Urothelium cell line (cell line): ENCODE data around the gene DCTD.
A peak's percentile ranks its signal among the peaks of the same experiment; 100 is the strongest.

Source experiments
- DNase-seq: peaks from one replicate; pipeline ENCODE4 v3.0.0; 2011; ENCODE audit warnings: low spot score, mixed read lengths
- FAIRE-seq: peaks from 2 replicates; lab custom pipeline; 2011; peaks lifted over from hg19 to GRCh38; lab: Jason Lieb, UNC

Gene DCTD

DNA sequence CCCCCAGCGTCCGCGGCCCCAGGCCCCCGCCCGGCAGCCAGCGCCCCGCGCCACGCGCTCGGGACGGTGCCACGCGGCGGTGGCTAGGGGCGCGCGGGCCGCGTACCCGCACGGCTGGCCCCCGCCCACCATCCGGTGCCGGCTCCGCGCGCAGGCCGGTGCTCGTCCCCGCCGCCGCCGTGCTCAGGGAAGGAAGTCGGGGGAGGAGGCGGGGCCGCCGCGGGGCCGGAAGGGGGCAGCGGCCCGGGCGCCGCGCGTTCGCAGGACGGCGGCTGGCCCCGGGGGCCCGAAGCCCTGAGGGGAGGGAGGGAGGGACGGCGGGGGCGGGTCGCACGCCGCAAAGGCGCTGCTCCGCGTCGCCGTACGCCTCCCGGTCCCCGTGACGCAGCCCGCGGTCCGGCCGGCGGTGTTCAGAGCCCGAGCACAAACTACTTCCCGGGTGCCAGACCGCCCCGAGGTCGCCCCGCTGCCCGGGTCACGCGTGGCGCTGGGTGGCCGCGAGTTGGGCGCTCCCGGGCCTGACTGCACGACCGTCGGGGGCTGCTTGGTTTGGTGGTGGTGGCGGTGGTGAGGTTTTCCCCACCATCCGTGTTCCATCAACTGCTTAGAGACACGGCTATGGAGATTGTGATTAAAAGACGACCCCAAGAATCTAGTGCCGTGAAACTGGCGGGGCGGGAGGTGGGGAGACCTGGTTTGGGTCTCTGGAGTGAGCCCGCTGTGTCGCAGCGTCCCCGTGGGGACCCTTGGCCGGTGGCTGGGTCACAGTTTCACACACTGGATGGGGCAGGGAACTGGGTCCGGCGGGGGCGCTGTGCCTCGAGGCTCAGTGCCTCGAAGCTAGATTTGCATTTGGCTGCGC is at the start of gene DCTD:
Gene DCTD (minus strand): TSS at position 205 of the 862 bp plus-strand sequence. CDS start 1,818 bp downstream, outside the sequence.
- peak; percentile 80 for DNase-seq
- FAIRE-seq, result no peak

DNA sequence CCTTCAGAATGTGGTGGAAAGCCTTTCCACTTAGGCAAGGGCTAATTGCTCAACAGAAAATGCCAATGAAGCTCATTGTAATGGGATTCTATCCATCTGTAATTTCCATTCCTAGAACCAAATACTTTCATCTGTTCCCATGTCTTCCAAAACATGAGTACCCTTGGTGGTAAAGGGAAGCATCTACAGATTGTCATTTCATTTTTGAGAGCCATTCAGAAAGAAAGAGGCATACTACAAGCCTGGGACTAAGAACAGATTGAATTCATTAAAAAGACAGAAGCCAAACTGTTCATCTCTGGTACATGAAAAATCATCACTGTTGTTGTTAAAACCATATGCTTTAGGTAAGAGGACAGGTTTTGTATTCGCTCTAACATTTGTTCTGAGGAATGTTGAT is 43.6 kb upstream of the DCTD start:
- no peak for FAIRE-seq

DNA sequence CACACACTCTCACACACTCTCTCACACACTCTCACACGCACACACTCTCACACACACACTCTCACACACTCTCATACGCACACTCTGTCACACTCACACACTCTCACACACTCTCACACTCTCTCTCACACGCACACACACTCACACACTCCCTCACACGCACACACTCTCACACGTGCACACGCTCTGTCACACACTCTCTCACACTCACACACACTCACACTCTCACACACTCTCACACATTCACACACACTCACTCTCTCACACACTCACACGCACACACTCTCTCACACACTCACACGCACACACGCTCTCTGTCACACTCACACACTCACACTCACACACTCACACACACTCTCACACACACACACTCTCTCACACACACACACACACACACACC is 43.0 kb upstream of the DCTD start:
- FAIRE-seq (no peak), DNase-seq (no peak)

More for the DNA sequence above, 43.6 kb upstream of the DCTD start:
- no peak for DNase-seq

DNA sequence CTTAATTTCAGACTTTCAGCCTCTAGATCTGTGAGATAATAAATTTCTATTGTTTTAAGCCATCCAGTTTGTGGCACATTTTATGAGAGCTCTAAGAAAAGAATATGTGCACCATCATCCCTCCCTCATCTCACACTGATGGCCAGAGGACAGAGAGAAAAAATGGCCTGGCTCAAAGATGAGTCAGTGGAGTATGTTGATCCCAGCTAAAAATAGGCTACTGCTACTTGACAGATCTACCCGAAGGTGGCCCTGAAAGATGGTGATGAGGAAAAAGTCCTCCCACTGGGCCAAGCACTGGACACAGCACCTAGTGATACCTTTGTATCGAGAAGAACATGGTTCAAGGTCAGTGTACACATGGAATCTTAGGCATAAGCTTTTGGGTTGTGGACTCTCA is 38.2 kb upstream of the DCTD start:
- FAIRE-seq, result no peak
- DNase-seq, result no peak

DNA sequence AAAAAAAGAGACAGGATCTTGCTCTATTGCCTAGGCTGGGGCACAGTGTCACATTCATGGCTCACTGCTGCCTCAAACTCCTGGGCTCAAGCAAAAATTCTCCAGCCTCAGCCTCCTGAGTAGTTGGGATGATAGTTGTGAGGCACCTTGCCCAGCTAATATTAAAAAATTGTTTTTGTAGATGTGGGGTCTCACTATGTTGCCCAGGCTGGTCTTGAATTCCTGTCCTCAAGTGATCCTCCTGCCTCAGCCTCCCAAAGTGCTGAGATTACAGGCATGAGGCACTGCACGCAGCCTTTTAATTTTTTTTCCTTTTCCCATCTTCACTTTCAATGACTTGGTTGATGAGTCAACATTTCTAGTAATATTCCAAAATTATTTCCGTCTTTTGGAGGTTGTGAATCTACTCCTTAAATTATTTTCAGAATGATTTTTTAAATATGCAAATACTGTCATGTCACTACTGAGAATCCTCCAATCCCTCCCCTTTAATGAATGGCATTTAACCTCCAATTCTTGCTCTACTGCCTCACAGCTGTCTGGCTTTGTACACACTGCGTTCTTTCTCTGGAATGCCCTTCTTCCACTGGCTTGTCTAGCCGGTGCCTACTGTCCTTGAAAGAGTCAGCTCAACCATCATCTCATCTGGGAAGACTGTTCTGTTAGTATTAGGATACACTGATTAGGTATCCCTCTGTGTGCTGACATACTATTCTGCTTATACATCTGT is 27.5 kb upstream of the DCTD start:
- FAIRE-seq, result no peak

DNA sequence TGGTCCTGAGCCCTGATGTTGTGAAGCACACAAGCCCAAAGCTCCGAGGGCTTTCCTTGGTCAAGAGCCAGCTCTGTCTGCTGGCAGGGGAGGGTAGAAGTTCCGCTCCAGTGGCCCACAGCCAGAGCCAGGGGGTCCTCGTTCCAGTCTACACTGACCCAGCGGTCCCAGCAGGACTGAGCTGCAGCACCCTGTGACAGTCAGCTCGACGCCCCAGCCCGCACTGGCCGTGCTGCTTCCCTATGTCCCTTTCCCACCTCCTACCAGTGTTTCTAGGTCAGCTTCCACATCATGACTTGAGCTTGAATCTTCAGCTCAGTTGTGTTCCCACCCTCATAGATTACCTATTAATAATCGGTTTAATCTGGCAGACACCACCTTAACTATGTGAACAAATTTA is 22.5 kb upstream of the DCTD start:
- DNase-seq (no peak), FAIRE-seq (no peak)

More for the DNA sequence above, 27.5 kb upstream of the DCTD start:
- DNase-seq, result no peak

DNA sequence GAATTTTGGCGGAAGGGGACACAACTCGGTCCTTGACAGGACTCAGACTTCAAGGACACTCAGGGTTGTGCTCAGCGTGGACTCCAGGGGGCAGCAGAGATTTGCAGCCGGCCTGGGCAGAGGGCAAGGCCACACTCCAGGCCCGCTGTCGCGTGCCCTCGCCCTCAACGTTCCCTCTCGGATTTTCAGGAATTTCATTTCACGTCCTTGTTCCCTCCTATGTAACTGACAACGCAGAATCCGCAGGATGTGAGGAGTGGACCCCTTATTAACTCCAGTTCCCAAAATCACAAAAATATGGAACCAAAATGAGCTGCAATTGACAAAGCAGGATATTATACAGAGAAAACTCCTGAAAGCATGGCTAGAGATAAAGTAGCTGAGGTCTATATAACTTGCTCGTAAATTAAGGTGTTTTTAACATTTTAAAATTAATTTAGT is 21.0 kb upstream of the DCTD start:
- no peak for FAIRE-seq
- peak; percentile 85 for DNase-seq

DNA sequence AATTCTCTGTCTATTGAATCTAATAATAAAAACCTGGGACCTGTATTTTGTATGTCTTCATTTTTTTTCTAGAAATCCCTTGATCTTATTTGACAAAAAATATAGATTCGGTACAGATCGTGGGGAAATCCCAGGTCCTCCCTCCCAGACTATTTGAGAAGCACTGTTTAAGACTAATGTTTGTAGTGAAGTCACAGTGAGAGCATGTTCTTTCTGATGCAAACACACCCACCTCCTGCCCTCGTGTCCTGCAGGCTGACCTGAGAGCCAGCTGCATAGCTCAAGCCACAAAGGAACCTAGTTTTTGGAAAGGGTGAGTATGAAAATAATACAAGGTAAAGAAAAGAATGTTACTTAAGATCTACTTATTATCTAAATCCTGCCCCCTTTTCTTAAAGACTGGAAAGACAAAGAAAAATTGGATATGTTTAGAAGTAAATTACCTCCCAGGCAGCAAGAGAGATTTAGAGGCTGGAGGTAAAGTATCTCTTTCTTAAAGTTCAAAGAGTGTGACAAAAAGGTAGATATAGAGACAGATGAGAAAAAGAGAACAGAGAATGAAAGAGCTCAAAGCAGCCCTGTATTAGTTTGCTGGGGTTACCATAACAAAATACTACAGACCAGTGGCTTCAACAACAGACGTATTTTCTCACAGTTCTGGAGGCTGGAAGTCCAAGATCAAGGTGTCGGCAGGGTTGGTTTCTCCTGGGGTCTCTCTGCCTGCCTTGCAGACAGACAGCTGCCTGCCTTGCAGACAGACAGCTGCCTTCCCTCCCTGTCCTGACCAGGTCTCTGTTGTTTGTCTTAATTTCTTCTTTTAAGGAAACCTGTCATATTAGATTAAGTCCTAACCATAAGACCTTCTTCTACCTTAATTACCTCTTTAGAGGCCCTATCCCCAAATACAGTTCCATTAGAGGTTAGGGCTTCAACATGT is 20.4 kb upstream of the DCTD start:
- DNase-seq (no peak), FAIRE-seq (no peak)

DNA sequence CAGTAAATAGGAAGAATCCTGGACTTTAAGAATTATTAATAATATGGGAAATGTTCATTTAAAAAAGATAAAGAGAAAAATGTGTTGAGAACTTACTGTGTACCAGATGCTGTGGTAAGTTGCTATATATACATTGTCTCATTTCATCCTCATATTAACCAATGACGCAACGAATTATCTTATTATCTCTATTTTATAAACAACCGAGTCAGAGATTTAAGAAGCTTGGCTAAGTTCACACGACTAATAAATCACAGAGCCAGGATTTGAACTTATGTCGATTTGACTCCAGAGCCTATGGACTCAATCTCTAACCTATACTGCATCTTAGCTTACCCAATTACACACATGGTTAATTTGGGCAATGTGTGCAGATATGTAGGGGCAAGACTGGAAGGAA is 15.5 kb upstream of the DCTD start:
- DNase-seq, result no peak
- FAIRE-seq, result no peak

DNA sequence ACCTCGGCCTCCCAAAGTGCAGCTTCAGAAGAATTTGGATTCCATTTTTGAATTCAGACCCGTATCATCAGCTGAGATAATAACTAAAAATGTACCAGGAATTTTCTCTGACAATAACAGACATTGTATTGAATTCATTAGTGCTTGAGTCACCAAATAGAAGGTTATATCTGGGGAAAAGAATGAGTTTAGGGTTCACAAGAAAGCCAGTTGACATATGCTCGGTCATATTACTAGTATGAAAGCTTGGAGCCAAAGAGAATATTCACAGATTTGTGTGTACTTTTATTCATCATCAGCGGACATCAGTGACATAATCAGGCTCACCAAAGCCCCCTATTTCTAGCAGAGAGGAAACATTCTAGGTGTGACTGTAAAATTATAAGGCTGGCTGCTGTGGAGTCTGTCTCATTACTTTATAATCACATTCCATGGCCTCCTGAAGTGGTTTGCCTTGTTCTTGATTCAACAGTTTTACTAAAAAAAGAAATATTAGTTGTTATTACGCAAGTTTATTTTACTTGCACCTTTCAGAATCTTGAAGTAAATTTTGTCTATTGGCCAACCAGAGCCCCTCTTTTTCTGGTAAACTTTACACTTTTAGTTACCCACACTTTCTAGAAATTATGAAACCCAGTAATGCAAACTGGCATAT is 14.6 kb upstream of the DCTD start:
- FAIRE-seq, result no peak

DNA sequence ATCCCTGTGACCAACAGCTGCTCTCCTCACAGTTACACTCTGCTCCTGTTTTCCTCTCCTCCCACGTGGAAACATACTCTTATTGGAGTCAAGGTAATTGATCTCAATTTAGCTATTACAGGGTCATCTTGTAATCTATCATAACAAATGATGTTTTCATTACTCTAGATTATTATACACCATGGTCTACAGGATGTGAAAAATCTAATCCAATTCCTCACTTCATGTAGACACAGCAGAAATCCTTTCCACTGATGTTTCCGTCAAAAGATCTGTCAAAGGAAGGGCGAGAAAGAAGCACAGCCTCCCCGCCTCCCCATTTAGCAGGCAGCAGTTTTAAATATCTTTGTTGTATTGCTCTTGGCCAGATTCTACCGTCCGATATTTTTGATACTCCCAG is 13.7 kb upstream of the DCTD start:
- no peak for FAIRE-seq
- no peak for DNase-seq

More for the DNA sequence above, 14.6 kb upstream of the DCTD start:
- DNase-seq, result no peak

DNA sequence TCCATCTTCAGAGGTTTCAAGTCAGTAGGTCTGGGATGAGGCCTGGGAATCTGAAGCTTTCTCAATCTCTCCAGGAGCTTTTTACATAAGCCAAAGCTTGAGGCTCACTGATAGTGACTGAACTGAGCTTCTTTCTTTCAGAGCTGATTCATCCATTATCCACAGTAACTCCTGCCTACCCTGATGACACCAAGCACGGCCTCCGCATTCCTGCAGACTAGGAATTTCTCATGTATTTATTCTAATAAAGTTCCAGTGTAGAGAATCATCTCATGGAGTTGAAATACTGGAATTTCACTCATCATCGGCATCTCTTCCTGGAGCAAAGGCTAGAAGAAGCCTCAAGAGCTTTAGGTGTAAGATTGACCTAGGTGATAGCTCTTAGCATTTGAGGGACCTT is 12.1 kb upstream of the DCTD start:
- peak; percentile 53 for DNase-seq
- no peak for FAIRE-seq

DNA sequence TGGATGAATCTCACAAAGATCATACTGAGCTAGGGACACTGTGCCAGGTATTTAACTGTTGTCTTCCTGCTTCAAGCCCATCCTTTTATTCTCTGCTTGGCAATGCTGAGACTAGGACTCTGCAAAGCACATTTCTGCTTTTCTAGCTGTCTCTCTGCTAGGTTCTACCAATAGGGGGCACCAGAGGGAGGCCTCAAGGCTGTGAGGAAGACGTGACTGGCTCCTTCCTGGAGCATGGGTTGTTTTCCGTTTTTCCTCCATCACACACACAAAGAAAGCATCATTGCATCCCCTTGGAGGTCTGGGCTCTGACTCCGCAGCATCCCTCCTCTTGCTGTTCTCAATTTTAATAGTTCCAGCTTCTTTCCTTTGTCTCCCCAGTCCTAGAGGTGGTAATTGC is 10.9 kb upstream of the DCTD start:
- FAIRE-seq, result no peak
- no peak for DNase-seq

DNA sequence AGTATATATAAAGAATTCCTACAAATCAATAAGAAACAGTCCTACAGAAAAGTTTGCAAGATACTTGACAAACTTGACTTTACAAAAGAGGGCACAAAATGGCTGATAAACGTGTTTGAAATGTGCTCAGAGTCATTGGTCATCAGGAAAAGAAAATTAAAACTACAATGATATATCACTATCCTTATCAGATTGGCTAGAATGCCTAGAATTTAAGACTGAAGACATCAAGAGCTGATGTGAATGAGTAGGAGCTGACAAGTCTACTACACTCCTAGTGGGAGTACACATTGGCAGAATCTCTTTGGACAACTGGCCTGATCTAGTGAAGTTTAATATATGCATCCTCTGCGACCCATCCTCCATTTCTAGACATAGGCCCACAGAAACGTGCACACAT is 10.3 kb upstream of the DCTD start:
- FAIRE-seq (no peak), DNase-seq (no peak)

DNA sequence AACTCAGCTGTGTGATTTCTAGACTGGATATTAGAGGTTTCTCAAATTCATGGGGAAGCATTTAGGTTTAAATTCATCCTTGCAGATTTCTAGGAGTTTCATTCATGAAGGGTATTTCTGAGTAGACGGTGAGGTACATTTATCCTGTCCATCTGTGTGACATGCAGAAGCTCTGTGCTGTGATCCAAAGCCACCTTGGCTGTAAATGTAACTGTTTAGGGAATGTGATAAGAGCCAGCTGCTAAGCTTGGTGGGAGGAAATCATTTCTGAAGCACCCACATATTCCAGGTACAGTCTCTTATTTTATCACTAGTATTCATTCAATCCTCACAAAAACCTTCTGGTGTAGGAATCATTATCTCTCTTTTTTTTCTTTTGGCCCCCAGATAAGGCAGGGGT is 8.7 kb upstream of the DCTD start:
- no peak for DNase-seq
- FAIRE-seq, result no peak

DNA sequence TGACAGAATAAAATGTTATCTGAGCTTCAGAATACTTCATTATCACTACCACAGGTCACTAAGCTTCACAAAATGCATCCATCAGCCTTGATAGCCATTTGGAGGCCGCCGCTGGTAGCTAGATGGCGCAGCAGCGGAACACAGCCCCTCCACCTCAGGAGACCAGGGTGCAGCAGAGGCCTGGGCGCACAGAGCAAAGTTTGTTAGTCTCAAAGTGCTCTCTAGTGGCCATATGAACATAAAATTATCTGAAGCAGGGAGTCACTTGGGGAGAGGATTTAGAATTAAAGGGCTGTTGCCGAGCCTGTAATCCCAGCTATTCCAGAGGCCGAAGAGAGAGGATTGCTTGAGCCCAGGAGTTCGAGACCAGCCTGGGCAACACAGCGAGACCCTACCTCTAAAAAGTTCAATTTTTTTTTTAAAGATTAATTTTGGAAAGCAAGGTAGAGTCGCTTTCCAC is 8.1 kb upstream of the DCTD start:
- peak; percentile 73 for FAIRE-seq
- peak; percentile 81 for DNase-seq

DNA sequence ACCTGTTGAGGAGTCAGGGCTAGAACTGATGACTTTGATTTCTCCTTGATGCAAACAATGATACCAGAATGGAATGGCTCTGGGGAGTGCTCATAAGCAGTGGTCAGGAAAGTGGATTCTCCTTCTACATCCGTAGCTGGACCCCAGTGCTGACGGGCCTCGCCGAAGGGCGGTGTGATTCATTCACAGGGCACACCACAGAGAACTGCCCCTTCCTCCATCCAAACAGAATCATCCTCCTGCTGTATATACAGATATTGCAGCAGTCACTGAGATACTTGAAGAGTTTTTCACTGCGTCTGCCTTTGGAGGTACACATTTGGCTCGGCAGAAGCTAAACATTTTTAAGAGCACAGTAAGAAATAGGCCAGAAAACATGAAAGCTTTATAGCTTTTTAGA is 7.3 kb upstream of the DCTD start:
- no peak for DNase-seq
- FAIRE-seq, result no peak

DNA sequence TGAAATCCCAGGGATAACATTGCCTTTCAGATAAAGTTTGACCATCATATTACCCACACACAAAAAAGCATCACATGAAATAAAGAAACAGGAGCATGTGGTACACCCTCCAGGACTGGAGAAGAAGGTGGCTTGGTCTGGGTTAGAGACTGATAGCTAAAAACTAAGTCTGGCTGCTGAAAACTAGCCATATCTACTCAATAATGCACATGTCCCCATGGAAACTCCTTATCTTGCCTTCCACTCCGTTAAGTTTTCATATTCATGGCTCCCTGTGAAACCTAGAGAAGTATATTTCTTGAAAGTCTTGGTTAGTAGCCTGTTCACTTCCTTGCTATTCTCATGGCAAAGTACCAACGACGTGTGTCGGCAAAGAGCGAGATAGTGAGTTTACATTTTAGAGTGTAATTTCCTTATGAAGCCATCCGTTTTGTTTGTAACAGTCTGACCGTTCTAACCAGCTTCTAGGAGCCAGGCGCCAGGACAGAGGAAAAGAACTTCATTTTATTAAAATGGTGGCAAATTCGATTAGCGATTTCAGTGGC is 6.7 kb upstream of the DCTD start:
- DNase-seq (no peak), FAIRE-seq (no peak)

DNA sequence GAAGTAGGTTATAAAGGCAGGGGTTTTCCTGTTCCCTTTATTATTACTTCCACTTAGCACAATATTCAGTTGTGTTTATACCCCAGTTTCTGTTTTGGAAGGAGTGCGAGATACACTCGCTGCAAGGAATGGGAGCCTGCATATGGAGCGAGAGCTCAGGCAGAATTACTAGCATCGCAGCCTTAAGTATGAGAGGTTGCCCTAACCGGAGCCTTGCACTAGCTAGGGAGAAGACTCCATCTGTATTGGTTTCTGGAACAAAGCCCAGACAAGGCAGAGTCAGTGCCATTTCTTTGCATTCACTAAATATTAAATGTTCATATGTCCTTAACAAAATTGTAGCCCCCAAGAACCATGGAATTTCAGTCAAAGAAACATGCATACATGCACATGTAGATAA is 6.2 kb upstream of the DCTD start:
- DNase-seq (no peak), FAIRE-seq (no peak)
